SK-N-SH treated with all-trans-retinoic acid at 6 μM for 48 hours (cell line): ENCODE measurements around the gene PRSS53.

Experiments used
- ARNTL ChIP-seq: fragments of 450-650 bp; formaldehyde crosslinking; IDR thresholded peaks from 2 replicates; pipeline ENCODE4 v1.5.0; 2020; ENCODE audit warnings: low read depth, mild to moderate bottlenecking, moderate library complexity, borderline replicate concordance
- BACH2 ChIP-seq: fragments of 250-450 bp; sonication (Bioruptor Pico); IDR thresholded peaks from 2 replicates; pipeline ENCODE4 v1.9.0; 2021; ENCODE audit warnings: mild to moderate bottlenecking, borderline replicate concordance
- GLIS3 ChIP-seq: fragments of 250-450 bp; sonication (Bioruptor Pico); IDR thresholded peaks from 2 replicates; pipeline ENCODE4 v1.5.0; 2020; ENCODE audit warnings: mild to moderate bottlenecking, moderate library complexity
- ISL1 ChIP-seq: fragments of 250-450 bp; sonication (Bioruptor Pico); IDR thresholded peaks from 2 replicates; pipeline ENCODE4 v2.1.2; 2022; ENCODE audit warnings: mild to moderate bottlenecking, moderate library complexity
- RARB ChIP-seq: fragments of 250-450 bp; sonication (Bioruptor Pico); IDR thresholded peaks from 2 replicates; pipeline ENCODE4 v1.8.0; 2021; ENCODE audit warnings: mild to moderate bottlenecking, moderate library complexity
- TCF4 ChIP-seq: fragments of 250-450 bp; sonication (Bioruptor Pico); IDR thresholded peaks from 2 replicates; pipeline ENCODE4 v1.8.0; 2021; ENCODE audit warnings: mild to moderate bottlenecking, moderate library complexity, borderline replicate concordance
- TOX ChIP-seq: fragments of 250-450 bp; sonication (Bioruptor Pico); IDR thresholded peaks from 2 replicates; pipeline ENCODE4 v1.8.0; 2021; ENCODE audit warnings: mild to moderate bottlenecking, moderate library complexity, borderline replicate concordance
- ZFP30 ChIP-seq: fragments of 450-650 bp; formaldehyde crosslinking; IDR thresholded peaks from 2 replicates; pipeline ENCODE4 v1.5.0; 2022; ENCODE audit warnings: mild to moderate bottlenecking, moderate library complexity
- ZNF70 ChIP-seq: fragments of 450-650 bp; formaldehyde crosslinking; IDR thresholded peaks from 2 replicates; pipeline ENCODE4 v1.5.0; 2020; ENCODE audit warnings: mild to moderate bottlenecking, moderate library complexity
- TF ChIP-seq, protein P1 (sequence below): fragments of 250-450 bp; sonication (Bioruptor Pico); IDR thresholded peaks from 2 replicates; pipeline ENCODE4 v1.5.0; 2020; ENCODE audit warnings: mild to moderate bottlenecking, moderate library complexity
- TF ChIP-seq, protein P2 (sequence below): fragments of 250-450 bp; sonication (Bioruptor Pico); IDR thresholded peaks from 2 replicates; pipeline ENCODE4 v1.5.1; 2020; ENCODE audit warnings: low read depth, mild to moderate bottlenecking, moderate library complexity

DNA sequence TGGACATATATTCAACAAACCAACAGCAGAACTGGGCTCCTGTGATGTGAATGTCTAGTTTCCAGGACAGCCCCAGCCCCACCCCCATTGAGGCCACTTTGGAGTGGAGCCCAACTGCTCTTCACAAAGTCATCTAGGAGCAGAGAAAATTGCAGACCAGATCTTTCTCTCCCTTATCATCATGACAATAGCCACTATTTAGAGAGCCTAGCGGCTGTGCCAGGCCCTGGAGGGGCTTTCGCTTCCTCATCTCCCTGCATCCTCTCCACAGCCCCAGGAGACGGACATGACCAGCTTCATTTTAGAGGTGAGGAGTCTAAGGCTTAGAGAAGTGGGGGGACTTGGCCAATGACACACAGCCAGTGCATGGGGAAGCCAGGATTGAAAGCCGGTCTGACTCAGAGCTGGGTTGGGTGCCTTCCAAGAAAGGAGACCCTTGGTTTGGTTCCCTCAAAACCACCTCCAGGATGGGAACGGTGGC is 45.4 kb upstream of the PRSS53 start:
- TF ChIP-seq RARB (no peak), TCF4 (CRISPR knock-in tag) (no peak), GLIS3 (no peak), ZNF70 (CRISPR knock-in tag) (no peak), ARNTL (CRISPR knock-in tag) (no peak), BACH2 (CRISPR knock-in tag) (no peak), ZFP30 (CRISPR knock-in tag) (no peak), TOX (CRISPR knock-in tag) (no peak), ISL1 (no peak)
- TF ChIP-seq, protein P1, sequence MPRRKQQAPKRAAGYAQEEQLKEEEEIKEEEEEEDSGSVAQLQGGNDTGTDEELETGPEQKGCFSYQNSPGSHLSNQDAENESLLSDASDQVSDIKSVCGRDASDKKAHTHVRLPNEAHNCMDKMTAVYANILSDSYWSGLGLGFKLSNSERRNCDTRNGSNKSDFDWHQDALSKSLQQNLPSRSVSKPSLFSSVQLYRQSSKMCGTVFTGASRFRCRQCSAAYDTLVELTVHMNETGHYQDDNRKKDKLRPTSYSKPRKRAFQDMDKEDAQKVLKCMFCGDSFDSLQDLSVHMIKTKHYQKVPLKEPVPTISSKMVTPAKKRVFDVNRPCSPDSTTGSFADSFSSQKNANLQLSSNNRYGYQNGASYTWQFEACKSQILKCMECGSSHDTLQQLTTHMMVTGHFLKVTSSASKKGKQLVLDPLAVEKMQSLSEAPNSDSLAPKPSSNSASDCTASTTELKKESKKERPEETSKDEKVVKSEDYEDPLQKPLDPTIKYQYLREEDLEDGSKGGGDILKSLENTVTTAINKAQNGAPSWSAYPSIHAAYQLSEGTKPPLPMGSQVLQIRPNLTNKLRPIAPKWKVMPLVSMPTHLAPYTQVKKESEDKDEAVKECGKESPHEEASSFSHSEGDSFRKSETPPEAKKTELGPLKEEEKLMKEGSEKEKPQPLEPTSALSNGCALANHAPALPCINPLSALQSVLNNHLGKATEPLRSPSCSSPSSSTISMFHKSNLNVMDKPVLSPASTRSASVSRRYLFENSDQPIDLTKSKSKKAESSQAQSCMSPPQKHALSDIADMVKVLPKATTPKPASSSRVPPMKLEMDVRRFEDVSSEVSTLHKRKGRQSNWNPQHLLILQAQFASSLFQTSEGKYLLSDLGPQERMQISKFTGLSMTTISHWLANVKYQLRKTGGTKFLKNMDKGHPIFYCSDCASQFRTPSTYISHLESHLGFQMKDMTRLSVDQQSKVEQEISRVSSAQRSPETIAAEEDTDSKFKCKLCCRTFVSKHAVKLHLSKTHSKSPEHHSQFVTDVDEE = no peak
- TF ChIP-seq, protein P2, sequence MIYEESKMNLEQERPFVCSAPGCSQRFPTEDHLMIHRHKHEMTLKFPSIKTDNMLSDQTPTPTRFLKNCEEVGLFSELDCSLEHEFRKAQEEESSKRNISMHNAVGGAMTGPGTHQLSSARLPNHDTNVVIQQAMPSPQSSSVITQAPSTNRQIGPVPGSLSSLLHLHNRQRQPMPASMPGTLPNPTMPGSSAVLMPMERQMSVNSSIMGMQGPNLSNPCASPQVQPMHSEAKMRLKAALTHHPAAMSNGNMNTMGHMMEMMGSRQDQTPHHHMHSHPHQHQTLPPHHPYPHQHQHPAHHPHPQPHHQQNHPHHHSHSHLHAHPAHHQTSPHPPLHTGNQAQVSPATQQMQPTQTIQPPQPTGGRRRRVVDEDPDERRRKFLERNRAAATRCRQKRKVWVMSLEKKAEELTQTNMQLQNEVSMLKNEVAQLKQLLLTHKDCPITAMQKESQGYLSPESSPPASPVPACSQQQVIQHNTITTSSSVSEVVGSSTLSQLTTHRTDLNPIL (CRISPR knock-in tag) = no peak
